Measurements from ENCODE around the gene SEC16B.

The SEC16B gene

GRCh38 chr1:177940682-177941081, 29.2 kb downstream of the SEC16B start:
- DNase-seq = no peak

GRCh38 chr1:177937931-177938330, 31.9 kb downstream of the SEC16B start:
- DNase-seq = no peak

- no peak for DNase-seq
Measured at GRCh38 chr1:177937174-177937770, 32.6 kb downstream of the SEC16B start.

- no peak for DNase-seq
Measured at GRCh38 chr1:177935638-177936415, 34.0 kb downstream of the SEC16B start.

- DNase-seq = no peak
Measured at GRCh38 chr1:177934927-177935326, 34.9 kb downstream of the SEC16B start.

- DNase-seq = no peak
Measured at GRCh38 chr1:177934461-177934860, 35.4 kb downstream of the SEC16B start.

GRCh38 chr1:177933881-177934280, 36.0 kb downstream of the SEC16B start:
- no peak for DNase-seq

GRCh38 chr1:177932123-177932522, 37.7 kb downstream of the SEC16B start:
- no peak for DNase-seq

GRCh38 chr1:177928952-177929351, 40.9 kb downstream of the SEC16B start:
- no peak for DNase-seq

- DNase-seq = no peak
Measured at GRCh38 chr1:177928194-177928593, 41.7 kb downstream of the SEC16B start.

- no peak for DNase-seq
Measured at GRCh38 chr1:177927021-177927596, 42.7 kb downstream of the SEC16B start.

GRCh38 chr1:177926201-177926600, 43.7 kb downstream of the SEC16B start:
- no peak for DNase-seq

GRCh38 chr1:177925006-177925405, 44.9 kb downstream of the SEC16B start:
- no peak for DNase-seq

GRCh38 chr1:177923441-177923840, 46.4 kb downstream of the SEC16B start:
- DNase-seq = no peak

GRCh38 chr1:177922209-177922608, 47.6 kb downstream of the SEC16B start:
- no peak for DNase-seq

GRCh38 chr1:177921590-177921989, 48.3 kb downstream of the SEC16B start:
- DNase-seq = no peak

- no peak for DNase-seq
Measured at GRCh38 chr1:177920091-177920490, 49.8 kb downstream of the SEC16B start.

- no peak for DNase-seq
Measured at GRCh38 chr1:177915641-177916040, 54.2 kb downstream of the SEC16B start.

- no peak for DNase-seq
Measured at GRCh38 chr1:177914603-177915002, 55.3 kb downstream of the SEC16B start.

- DNase-seq = no peak
Measured at GRCh38 chr1:177913762-177914540, 55.9 kb downstream of the SEC16B start.

- DNase-seq = no peak
Measured at GRCh38 chr1:177912991-177913390, 56.9 kb downstream of the SEC16B start.

GRCh38 chr1:177909416-177909815, 60.4 kb downstream of the SEC16B start:
- DNase-seq = no peak

- no peak for DNase-seq
Measured at GRCh38 chr1:177907000-177907399, 62.9 kb downstream of the SEC16B start.

- no peak for DNase-seq
Measured at GRCh38 chr1:177905686-177906085, 64.2 kb downstream of the SEC16B start.

All from CD4-positive, alpha-beta T cell treated with Interleukin-17A for 1 hour (primary cell).